Measurements from ENCODE around the gene SYTL2.

Gene SYTL2

DNA sequence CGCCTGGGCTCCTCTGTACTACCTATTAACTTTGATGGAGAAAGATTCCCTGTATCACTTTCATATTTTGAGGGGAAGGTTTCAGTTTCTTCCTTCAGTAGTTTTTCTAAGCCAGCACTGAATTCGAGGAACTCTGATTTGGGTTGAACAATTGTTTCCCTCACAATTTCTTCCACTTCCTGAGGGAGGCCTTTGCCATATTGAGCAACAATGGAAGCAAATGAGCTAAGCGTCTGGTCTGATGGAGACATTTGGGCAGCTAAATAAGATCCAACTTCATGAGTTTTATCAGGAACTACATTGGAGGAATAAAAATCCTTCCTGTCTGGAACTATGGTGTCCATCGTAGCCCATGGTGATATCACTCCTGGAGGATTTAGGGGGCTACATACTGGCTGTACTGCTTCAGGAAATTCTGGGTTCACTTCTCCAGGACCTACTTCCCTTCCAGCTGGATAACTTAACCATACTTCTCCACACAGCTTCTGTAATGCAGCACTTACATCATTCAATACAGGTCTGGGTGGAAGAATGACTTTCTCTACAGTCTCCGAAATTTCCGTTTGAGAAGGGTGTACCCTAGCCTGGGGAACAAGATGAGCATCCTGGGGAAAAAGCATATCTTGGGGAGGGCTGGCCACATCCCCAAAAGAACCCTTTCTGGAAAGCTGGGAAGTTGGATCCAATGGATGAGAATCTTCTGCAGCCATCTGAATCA, 86.0 kb downstream of the SYTL2 start:
- no peak for DNase-seq

DNA sequence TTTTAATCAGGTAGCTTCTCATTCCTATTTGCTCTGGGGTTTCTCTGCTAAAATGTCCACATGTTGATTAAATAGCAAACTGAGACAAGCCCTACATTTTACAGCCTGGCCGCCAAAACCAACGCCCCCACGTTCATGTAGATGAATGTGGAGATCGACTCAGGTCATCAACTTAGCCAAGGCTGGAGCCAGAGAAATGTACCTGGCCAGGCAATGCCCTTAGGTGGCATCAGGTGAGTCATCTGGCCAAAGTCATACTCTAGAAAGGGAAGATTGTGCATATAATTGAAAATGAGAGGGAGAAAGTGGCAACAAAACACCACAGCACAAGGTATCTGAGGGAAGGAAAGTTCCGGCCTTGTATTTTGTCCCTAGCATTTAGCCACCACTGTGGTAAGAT, 87.9 kb downstream of the SYTL2 start:
- DNase-seq, result no peak

- DNase-seq, result no peak
Observed at GRCh38 chr11:85721191-85721590, 89.8 kb downstream of the SYTL2 start.

DNA sequence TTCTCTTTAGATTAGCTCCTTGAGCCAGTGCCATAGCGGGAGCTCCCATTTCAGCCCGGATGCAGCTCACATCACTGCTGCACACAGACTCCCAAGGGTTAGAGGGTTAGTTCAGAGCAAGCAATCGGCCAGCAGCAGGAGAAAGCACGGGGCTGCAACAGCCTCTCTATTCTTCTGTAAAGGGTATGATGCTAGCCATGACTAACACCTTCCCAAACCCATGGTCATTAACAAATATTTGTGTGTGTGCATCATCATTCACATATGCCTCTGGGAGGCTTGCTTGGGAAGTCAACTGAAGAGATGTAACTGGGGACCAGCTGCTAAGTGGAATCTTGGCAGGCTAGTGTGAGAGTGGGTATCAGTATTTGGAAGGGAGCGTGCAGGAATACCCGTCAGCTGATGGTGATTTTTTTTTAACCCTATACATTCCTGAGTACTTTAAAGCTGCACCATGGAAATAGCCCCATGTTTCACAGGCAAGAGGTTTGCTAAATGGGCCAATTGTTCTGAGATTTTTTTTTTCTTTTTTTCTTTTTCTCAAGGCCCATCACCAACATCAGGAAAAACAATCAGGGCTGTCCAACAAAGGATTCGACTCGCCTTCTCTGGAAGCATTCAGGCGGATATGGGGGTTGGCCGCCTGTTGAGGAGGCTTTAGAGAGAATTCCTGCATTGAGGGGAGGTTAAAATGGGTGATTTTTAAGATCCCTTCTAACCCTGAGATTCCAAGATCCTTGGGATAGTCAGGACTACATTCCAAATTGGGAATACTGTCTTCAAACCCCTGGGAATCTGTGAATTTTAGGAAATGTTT, 91.7 kb downstream of the SYTL2 start:
- DNase-seq, result no peak

GRCh38 chr11:85718126-85718943, 92.6 kb downstream of the SYTL2 start:
- no peak for DNase-seq

- no peak for DNase-seq
Observed at GRCh38 chr11:85717429-85717828, 93.5 kb downstream of the SYTL2 start.

DNA sequence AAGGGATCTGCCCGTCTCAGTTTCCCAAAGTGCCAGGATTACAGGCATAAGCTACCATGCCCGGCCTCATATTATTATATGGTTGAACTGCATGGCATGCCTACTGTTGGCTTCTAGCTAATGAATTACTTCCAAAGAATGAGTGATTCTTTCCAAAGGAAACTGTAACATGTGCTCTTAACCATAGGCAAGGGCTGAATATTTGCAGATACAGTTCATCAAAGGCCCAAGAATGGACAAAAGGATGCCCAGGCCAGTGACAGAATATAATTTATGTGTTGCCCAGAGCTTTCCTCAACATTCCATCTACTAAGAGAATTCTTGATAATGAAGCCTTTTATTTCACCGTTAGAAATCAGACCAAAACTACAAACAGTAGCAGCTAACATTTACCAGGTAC, 98.0 kb downstream of the SYTL2 start:
- DNase-seq, result no peak

- no peak for DNase-seq
Observed at GRCh38 chr11:85710917-85711316, 100.0 kb downstream of the SYTL2 start.

- DNase-seq, result no peak
Observed at GRCh38 chr11:85709941-85710702, 100.8 kb downstream of the SYTL2 start.

- DNase-seq, result no peak
Observed at GRCh38 chr11:85705800-85706199, 105.1 kb downstream of the SYTL2 start.

- no peak for DNase-seq
Observed at GRCh38 chr11:85704967-85705366, 106.0 kb downstream of the SYTL2 start.

DNA sequence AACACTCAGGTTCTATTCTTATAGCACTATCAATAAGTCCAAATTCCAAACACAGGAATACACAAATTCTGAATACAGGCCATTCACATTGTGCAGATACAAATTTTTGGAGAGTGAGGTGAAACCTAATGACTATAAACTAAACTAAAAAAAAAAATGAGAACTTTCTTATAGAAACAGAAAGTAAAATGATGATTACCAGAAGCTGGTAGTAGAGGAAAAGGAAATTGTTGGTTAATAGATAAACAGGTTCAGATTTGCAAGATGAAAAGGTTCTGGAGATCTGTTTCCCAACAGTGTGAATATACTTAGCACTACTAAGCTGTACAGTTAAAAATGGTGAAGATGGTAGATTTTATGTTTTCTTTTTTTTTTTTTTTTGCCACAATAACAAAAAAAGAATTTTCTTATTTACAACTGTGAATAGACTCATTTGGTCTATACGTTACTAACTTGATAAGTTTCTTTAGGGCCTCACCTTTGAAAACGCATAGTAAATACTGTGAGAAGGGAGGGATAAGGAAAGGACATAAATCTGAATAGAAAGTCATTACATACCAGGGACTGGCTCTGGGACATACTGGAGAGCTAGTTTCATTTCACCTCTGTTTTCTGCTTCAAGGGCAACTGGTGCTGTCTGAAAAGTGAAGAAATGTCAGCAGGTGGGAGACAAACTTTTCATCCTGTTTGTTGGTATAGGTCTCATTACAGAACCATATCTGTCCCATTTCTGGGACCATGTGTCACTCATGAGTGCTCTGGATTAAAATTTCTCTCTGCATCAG, 110.8 kb downstream of the SYTL2 start:
- peak; percentile 22 for DNase-seq

DNA sequence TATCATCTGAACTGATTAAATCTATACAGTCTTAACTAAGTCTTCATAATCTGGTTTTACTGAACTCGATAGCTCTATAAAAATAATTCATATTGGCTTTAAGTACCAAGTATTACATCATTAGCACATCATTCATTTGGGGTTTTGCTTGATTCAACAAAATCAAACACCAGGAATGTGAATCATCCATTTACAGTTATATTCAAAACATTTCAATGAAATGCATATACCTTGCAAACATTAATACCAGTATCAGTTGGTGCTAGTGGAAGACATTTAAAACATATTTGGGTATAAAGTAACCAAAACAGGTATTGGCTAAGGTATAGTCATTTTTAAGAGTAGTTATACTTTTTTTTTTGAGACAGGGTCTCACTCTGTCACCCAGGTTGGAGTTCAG, 112.7 kb downstream of the SYTL2 start:
- no peak for DNase-seq

DNA sequence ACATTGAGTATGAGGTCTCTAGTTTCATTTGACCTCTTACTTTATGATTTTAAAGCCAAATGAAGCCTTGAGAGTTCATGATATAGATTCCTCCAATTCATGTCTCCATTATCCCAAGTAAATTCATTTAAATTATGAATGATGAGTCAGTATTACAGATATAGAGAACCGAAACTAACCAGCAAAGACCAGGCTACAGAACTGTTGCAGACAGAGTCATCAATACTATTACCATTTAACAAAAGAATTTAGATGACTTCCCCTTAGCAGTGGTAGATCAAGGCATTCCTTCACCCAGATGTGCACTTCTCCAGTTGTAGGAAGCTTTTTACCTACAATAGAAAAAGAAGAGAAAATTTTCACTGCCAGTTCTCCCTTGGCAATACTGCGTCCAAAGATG, 113.2 kb downstream of the SYTL2 start:
- DNase-seq, result no peak

- DNase-seq, result no peak
Observed at GRCh38 chr11:85695546-85695945, 115.4 kb downstream of the SYTL2 start.

- peak; percentile 51 for DNase-seq
Observed at GRCh38 chr11:85694385-85694980, 116.5 kb downstream of the SYTL2 start.

GRCh38 chr11:85685820-85686459, 125.0 kb downstream of the SYTL2 start, which contains the start of gene CCDC89:
CCDC89 (minus strand) TSS chr11:85686195; CDS start chr11:85686130, 65 bp downstream.
- DNase-seq, result no peak

- no peak for DNase-seq
Observed at GRCh38 chr11:85685125-85685819, 125.7 kb downstream of the SYTL2 start.

GRCh38 chr11:85682330-85683305, 128.3 kb downstream of the SYTL2 start:
- peak; percentile 34 for DNase-seq
